Measurements from ENCODE around the gene TTC22. TPM values are rescaled to one million over a fixed set of nuclear protein-coding genes. Genes with fewer than 3 reads are reported as not detected.

TTC22 gene
- polyA plus RNA-seq, 1 experiment, result not detected

- Histone ChIP-seq H3K4me3 (ENCODE audit: low read depth, low read length) (peak overlapping the region; percentile 47), H3K27me3 (ENCODE audit: control insufficient read depth, insufficient read depth, low read length) (no peaks in the 10 kb centered on the region; the same call in 1 of the 2 replicates), H3K36me3 (ENCODE audit: control insufficient read depth, insufficient read depth, low read length) (no peaks in the 10 kb centered on the region)
- CTCF ChIA-PET, result no interaction called here
- no peak for DNase-seq (ENCODE audit: low read depth)
- no peak for TF ChIP-seq CTCF (IDR thresholded peaks at IDR 0.05; ENCODE audit: insufficient read depth, low read depth, low read length)
- POLR2A ChIA-PET, result no interaction called here
Measured at GRCh38 chr1:54764922-54765561, 36.1 kb downstream of the TTC22 start.

GRCh38 chr1:54764133-54764921 is 36.8 kb downstream of the TTC22 start, which contains the start of gene PARS2:
TSS of gene PARS2 (minus strand) at chr1:54764523. CDS start at chr1:54759161, 5,362 bp downstream.
- ChIA-PET POLR2A (no interaction called here), CTCF (no interaction called here)
- H3K4me3 ChIP-seq (ENCODE audit: low read depth, low read length), result peak within 1 kb of the TSS; percentile 67
- TF ChIP-seq CTCF (IDR thresholded peaks at IDR 0.05; ENCODE audit: insufficient read depth, low read depth, low read length), result no peak
- H3K36me3 ChIP-seq (ENCODE audit: control insufficient read depth, insufficient read depth, low read length), result no peaks in the 10 kb centered on the region
- no peaks in the 10 kb centered on the region; the same call in 1 of the 2 replicates for H3K27me3 ChIP-seq (ENCODE audit: control insufficient read depth, insufficient read depth, low read length)
- peak; percentile 99 for DNase-seq (ENCODE audit: low read depth)

- POLR2A ChIA-PET, result no interaction called here
Measured at GRCh38 chr1:54763816-54764132, 37.3 kb downstream of the TTC22 start.

GRCh38 chr1:54758678-54759348 is 42.3 kb downstream of the TTC22 start:
- Histone ChIP-seq H3K27me3 (ENCODE audit: control insufficient read depth, insufficient read depth, low read length) (no peaks in the 10 kb centered on the region), H3K36me3 (ENCODE audit: control insufficient read depth, insufficient read depth, low read length) (peaks cover 8% of the 10 kb centered on the region), H3K4me3 (ENCODE audit: low read depth, low read length) (no peak overlapping the region)
- DNase-seq (ENCODE audit: low read depth), result no peak
- ChIA-PET POLR2A (no interaction called here), CTCF (interaction anchor here (0.7 kb wide), 1 partner anchor 111 kb away, joined by 5 read pairs; no protein-coding TSS in a partner anchor)
- no peak for TF ChIP-seq CTCF (IDR thresholded peaks at IDR 0.05; ENCODE audit: insufficient read depth, low read depth, low read length)

More at GRCh38 chr1:54763816-54764132, 37.3 kb downstream of the TTC22 start:
- peaks cover 1% of the 10 kb centered on the region; the same call in 1 of the 2 replicates for H3K36me3 ChIP-seq (ENCODE audit: control insufficient read depth, insufficient read depth, low read length)
- no peaks in the 10 kb centered on the region; the same call in 1 of the 2 replicates for H3K27me3 ChIP-seq (ENCODE audit: control insufficient read depth, insufficient read depth, low read length)
- H3K4me3 ChIP-seq (ENCODE audit: low read depth, low read length), result peak overlapping the region; percentile 67
- no peak for TF ChIP-seq CTCF (IDR thresholded peaks at IDR 0.05; ENCODE audit: insufficient read depth, low read depth, low read length)
- CTCF ChIA-PET, result no interaction called here
- DNase-seq (ENCODE audit: low read depth), result peak; percentile 0

DNA sequence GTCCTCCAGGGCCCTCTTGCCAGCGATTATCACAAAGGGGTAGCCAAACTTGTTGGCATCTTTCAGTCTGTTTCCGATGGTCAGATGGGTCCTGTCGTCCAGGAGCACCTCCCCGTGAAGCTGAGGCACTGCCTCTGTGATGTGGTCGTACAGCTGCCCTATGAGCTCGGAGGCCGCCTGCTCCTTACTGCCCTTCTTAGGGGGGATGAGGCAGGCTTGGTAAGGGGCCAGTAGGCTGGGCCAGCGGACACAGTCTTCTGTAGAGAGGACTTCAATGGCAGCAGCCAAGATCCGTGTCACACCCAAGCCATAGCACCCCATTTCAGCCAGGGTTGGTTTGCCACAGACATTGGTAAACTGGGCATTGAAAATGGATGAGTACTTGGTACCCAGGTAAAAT is 43.3 kb downstream of the TTC22 start:
- no peak for DNase-seq (ENCODE audit: low read depth)
- H3K27me3 ChIP-seq (ENCODE audit: control insufficient read depth, insufficient read depth, low read length), result no peaks in the 10 kb centered on the region
- TF ChIP-seq CTCF (IDR thresholded peaks at IDR 0.05; ENCODE audit: insufficient read depth, low read depth, low read length), result no peak
- H3K36me3 ChIP-seq (ENCODE audit: control insufficient read depth, insufficient read depth, low read length), result peaks cover 8% of the 10 kb centered on the region
- H3K4me3 ChIP-seq (ENCODE audit: low read depth, low read length), result no peak overlapping the region
- ChIA-PET POLR2A (no interaction called here), CTCF (interaction anchor here (0.6 kb wide), 1 partner anchor 51 kb away, joined by 3 read pairs; no protein-coding TSS in a partner anchor)

Measured in BJ (cell line).